Measurements from ENCODE around the gene TIMM44. TPM values are rescaled to one million over a fixed set of nuclear protein-coding genes. Genes with fewer than 3 reads are reported as not detected.

The TIMM44 gene
- total and polyA plus RNA-seq, 7 donors: 33.0 to 80.1 (median 72.4) TPM

- Histone ChIP-seq H3K9me3 (no peaks in the 10 kb centered on the region), H3K4me1 (peaks cover 0 to 27% (median 23%) of the 10 kb centered on the region in 4 donors), H3K27ac (no peak overlapping the region), H3K36me3 (peaks cover 14 to 95% (median 41%) of the 10 kb centered on the region in 4 donors), H3K27me3 (no peaks in the 10 kb centered on the region), H3K4me3 (no peak overlapping the region)
- TF ChIP-seq CTCF (IDR thresholded peaks at IDR 0.05): no peak
- no peak for TF ChIP-seq EP300 (IDR thresholded peaks at IDR 0.05)
- no peak for TF ChIP-seq POLR2A (IDR thresholded peaks at IDR 0.05)
- no peak for TF ChIP-seq POLR2AphosphoS5 (IDR thresholded peaks at IDR 0.05)
- 94% methylated on average over 18 of the region's 18 CpGs for WGBS, 2 donors
- intact Hi-C loops (cut with DNase I): no loop called here
- DNase-seq: no peak
Measured at GRCh38 chr19:7983286-7983950, 40.0 kb upstream of the TIMM44 start.

- intact Hi-C loops (cut with DNase I): no loop called here
- H3K4me1 ChIP-seq: peaks cover 0 to 35% (median 28%) of the 10 kb centered on the region in 4 donors
- no peak overlapping the region for H3K4me3 ChIP-seq
- no peak overlapping the region for H3K27ac ChIP-seq
- TF ChIP-seq POLR2AphosphoS5 (IDR thresholded peaks at IDR 0.05): no peak
- TF ChIP-seq CTCF (IDR thresholded peaks at IDR 0.05): no peak
- TF ChIP-seq EP300 (IDR thresholded peaks at IDR 0.05): no peak
- no peak for TF ChIP-seq POLR2A (IDR thresholded peaks at IDR 0.05)
- DNase-seq: no peak
- no peaks in the 10 kb centered on the region for H3K27me3 ChIP-seq
- 86% methylated on average over 21 of the region's 21 CpGs for WGBS, 2 donors
- H3K9me3 ChIP-seq: no peaks in the 10 kb centered on the region
- H3K36me3 ChIP-seq: peaks cover 14 to 93% (median 36%) of the 10 kb centered on the region in 4 donors
Measured at GRCh38 chr19:7982651-7983099, 39.2 kb upstream of the TIMM44 start.

GRCh38 chr19:7982103-7982502 is 38.6 kb upstream of the TIMM44 start:
- TF ChIP-seq CTCF (IDR thresholded peaks at IDR 0.05) (no peak), POLR2AphosphoS5 (IDR thresholded peaks at IDR 0.05) (no peak), EP300 (IDR thresholded peaks at IDR 0.05) (no peak), POLR2A (IDR thresholded peaks at IDR 0.05) (no peak)
- intact Hi-C loops (cut with DNase I): no loop called here
- Histone ChIP-seq H3K9me3 (no peaks in the 10 kb centered on the region), H3K4me1 (peaks cover 0 to 32% (median 26%) of the 10 kb centered on the region in 4 donors), H3K4me3 (no peak overlapping the region), H3K27ac (no peak overlapping the region), H3K36me3 (peaks cover 14 to 93% (median 36%) of the 10 kb centered on the region in 4 donors), H3K27me3 (no peaks in the 10 kb centered on the region)
- 93 to 94% methylated on average over 10 of the region's 10 CpGs for WGBS, 2 donors
- DNase-seq: no peak

- intact Hi-C loops (cut with DNase I): no loop called here
- H3K27me3 ChIP-seq: no peaks in the 10 kb centered on the region
- H3K36me3 ChIP-seq: peaks cover 14 to 93% (median 38%) of the 10 kb centered on the region in 4 donors
- H3K27ac ChIP-seq: no peak overlapping the region
- peaks cover 0 to 28% (median 21%) of the 10 kb centered on the region in 4 donors for H3K4me1 ChIP-seq
- H3K4me3 ChIP-seq: no peak overlapping the region
- no peak for DNase-seq
- WGBS, 2 donors: 95 to 98% methylated on average over 7 of the region's 7 CpGs
- H3K9me3 ChIP-seq: no peaks in the 10 kb centered on the region
- TF ChIP-seq EP300 (IDR thresholded peaks at IDR 0.05): no peak
- TF ChIP-seq POLR2AphosphoS5 (IDR thresholded peaks at IDR 0.05): no peak
- TF ChIP-seq POLR2A (IDR thresholded peaks at IDR 0.05): no peak
- TF ChIP-seq CTCF (IDR thresholded peaks at IDR 0.05): no peak
Measured at GRCh38 chr19:7981661-7982060, 38.2 kb upstream of the TIMM44 start.

Measured in sigmoid colon (tissue), 7 donors.